HepG2 (cell line): ENCODE results near the gene IL27RA. TPM values are rescaled to one million over a fixed set of nuclear protein-coding genes. Genes with fewer than 3 reads are reported as not detected.

Experiments
- ATAC-seq: fragments of 200-7000 bp; cut with Tn5 transposase; 3 replicates; pipeline ENCODE4 v1.9.1; 2020; ENCODE audit warnings: mild to moderate bottlenecking, moderate library complexity
- BruUV-seq: library from RNA; stranded (reverse); fragments of 400-500 nt; replicated peaks from 2 replicates; lab custom pipeline; 2021; lab: Mats Ljungman, UMichigan
- CTCF ChIA-PET: fragments of 300-600 bp; formaldehyde crosslinking; extraction: SDS; loops from one replicate; lab custom pipeline; 2021; ENCODE audit warnings: low total read pairs, inconsistent platforms, low intra/inter-chr PET ratio; lab: Yijun Ruan, JAX
- POLR2A ChIA-PET: fragments of 350-600 bp; sonication (Branson Sonifier 250); formaldehyde crosslinking; loops from one replicate; lab custom pipeline; 2020; ENCODE audit warnings: antibody characterized with exemption, inconsistent platforms; lab: Yijun Ruan, JAX
- DNase-seq: peaks from one replicate; pipeline ENCODE4 v3.0.0-alpha.2; 2015; ENCODE audit warnings: low spot score
- FAIRE-seq: peaks from 3 replicates; lab custom pipeline; 2011; peaks lifted over from hg19 to GRCh38; lab: Jason Lieb, UNC
- H2AFZ ChIP-seq: one replicate; pipeline ENCODE4 v1.6.1; 2011; ENCODE audit warnings: low read length, inconsistent platforms
- H3K27ac ChIP-seq: fragments of 300-600 bp; 3 replicates; pipeline ENCODE4 v1.8.0; 2011; ENCODE audit warnings: mixed run types, mild to moderate bottlenecking, mixed read lengths, low read length, inconsistent platforms; ENCODE audit not compliant: insufficient read depth; ENCODE audit errors: extremely low read length
- H3K27me3 ChIP-seq, 2 experiments: fragments of 200-600 bp in 1 of 2; 2 replicates in 1 of 2; 3 replicates in 1 of 2; pipeline versions ENCODE4 v1.6.0 to v1.8.0; 2011; ENCODE audit warnings: low read length in 2 of 2, mild to moderate bottlenecking in 2 of 2, moderate library complexity in 2 of 2, inconsistent platforms in 1 of 2; ENCODE audit not compliant: insufficient read depth in 2 of 2, control insufficient read depth in 1 of 2
- H3K36me3 ChIP-seq, 2 experiments: fragments of 200-600 bp in 1 of 2; replicated peaks in 1 of 2; 2 replicates in 1 of 2; 3 replicates in 1 of 2; pipeline versions ENCODE4 v1.5.1 to v1.8.0; 2011; ENCODE audit warnings: low read length in 2 of 2, inconsistent platforms in 1 of 2; ENCODE audit not compliant: insufficient read depth in 2 of 2, control insufficient read depth in 1 of 2
- H3K4me1 ChIP-seq: 2 replicates; pipeline ENCODE4 v1.5.1; 2012; ENCODE audit warnings: low read length, inconsistent platforms; ENCODE audit not compliant: insufficient read depth
- H3K4me2 ChIP-seq: 2 replicates; pipeline ENCODE4 v1.6.0; 2011; ENCODE audit warnings: low read depth, low read length, inconsistent platforms
- H3K4me3 ChIP-seq, 3 experiments: fragments of 200-600 bp in 1 of 3; sonication (generic), shearing (Covaris generic) in 1 of 3; replicated peaks in 1 of 3; 2 replicates each; pipeline ENCODE4 v1.5.1; 2011 to 2016; ENCODE audit warnings: low read length in 3 of 3, inconsistent platforms in 2 of 3, low read depth in 2 of 3, mild to moderate bottlenecking in 2 of 3, control low read depth in 1 of 3, mixed read lengths in 1 of 3; ENCODE audit not compliant: insufficient read depth in 1 of 3
- H3K79me2 ChIP-seq: one replicate; pipeline ENCODE4 v1.6.1; 2011; ENCODE audit warnings: low read length, inconsistent platforms; ENCODE audit not compliant: insufficient read depth
- H3K9ac ChIP-seq: 2 replicates; pipeline ENCODE4 v1.6.0; 2011; ENCODE audit warnings: mild to moderate bottlenecking, low read depth, low read length, inconsistent platforms; ENCODE audit not compliant: insufficient read depth
- H3K9me3 ChIP-seq: 2 replicates; pipeline ENCODE4 v1.5.1; 2012; ENCODE audit warnings: mild to moderate bottlenecking, low read length
- H4K20me1 ChIP-seq: 2 replicates; pipeline ENCODE4 v1.6.0; 2011; ENCODE audit warnings: inconsistent platforms, mild to moderate bottlenecking, low read length, moderate library complexity; ENCODE audit not compliant: insufficient read depth
- AGO2 ChIP-seq: fragments of 200-400 bp; formaldehyde crosslinking; optimal IDR thresholded peaks from 2 replicates; pipeline ENCODE3; 2017; ENCODE audit warnings: mild to moderate bottlenecking, low read depth, low read length, moderate library complexity
- CEBPB ChIP-seq: IDR thresholded peaks from 2 replicates; pipeline ENCODE4 v1.6.1; 2011; ENCODE audit warnings: low read depth, low read length, improper control_type of control experiment, borderline replicate concordance
- CTCF ChIP-seq: sonication (generic); formaldehyde crosslinking; IDR thresholded peaks from 2 replicates; pipeline ENCODE4 v1.5.0; 2020; ENCODE audit warnings: mild to moderate bottlenecking, missing genetic modification reagents, moderate library complexity
- RORA ChIP-seq: sonication (generic); formaldehyde crosslinking; IDR thresholded peaks from 2 replicates; pipeline ENCODE4 v1.5.0; 2020; ENCODE audit warnings: mild to moderate bottlenecking, missing genetic modification reagents, moderate library complexity
- ZBTB33 ChIP-seq: sonication (generic); formaldehyde crosslinking; IDR thresholded peaks from 2 replicates; pipeline ENCODE4 v1.4.0; 2020; ENCODE audit warnings: missing genetic modification reagents
- ZNF878 ChIP-seq: sonication (generic); formaldehyde crosslinking; IDR thresholded peaks from 2 replicates; pipeline ENCODE4 v1.8.1; 2023; ENCODE audit warnings: mild to moderate bottlenecking, missing genetic modification reagents, moderate library complexity
- WGBS: methylation state at CpG from one replicate; pipeline ENCODE4 v1.1.6; 2017; ENCODE audit warnings: low lambda C conversion rate; 5-methylcytosine and 5-hydroxymethylcytosine counted together
- in situ Hi-C: cut with HindIII; loops from 2 replicates; pipeline ENCODE4 v1.10.0; 2017; ENCODE audit warnings: low pct_unique_long_range_greater_than_20kb; ENCODE audit not compliant: extremely low pct_ligation_motif_present
- intact Hi-C: fragments of 100-400 bp; cut with micrococcal nuclease; formaldehyde crosslinking; loops from one replicate; pipeline ENCODE4 v1.10.0; 2022; ENCODE audit not compliant: unreplicated experiment
- polyA plus RNA-seq, 8 experiments: library from polyadenylated mRNA; depleted of rRNA in 3 of 8; stranded (reverse) in 7 of 8; unstranded in 1 of 8; fragments of >200 nt; fragmentation: Illumina TruSeq in 4 of 8; extraction: Trizol in 4 of 8; gene quantifications; 2 replicates each; pipeline versions ENCODE4 v1.2.1 to v1.2.3, GENCODE V29; 2011 to 2016; ENCODE audit warnings: low read depth in 4 of 8, missing spikeins in 1 of 8, mixed read lengths in 1 of 8; ENCODE audit not compliant: insufficient read depth in 1 of 8
- total RNA-seq, 5 experiments: library from RNA; depleted of rRNA; stranded (reverse); fragments of >200 nt; fragmentation: Illumina TruSeq; extraction: Trizol; gene quantifications; 2 replicates each; pipeline ENCODE4 v1.2.3, GENCODE V29; 2016; ENCODE audit warnings: low read depth in 1 of 5

Gene IL27RA
- total and polyA plus RNA-seq, 2 of the 13 experiments (the other 11 are each of a cell fraction or from before 2014, with no cell fraction given), result 3.5 to 8.1 TPM

GRCh38 chr19:13983213-13983889 lies 48.2 kb upstream of the IL27RA start:
- Histone ChIP-seq H3K79me2 (no peaks in the 10 kb centered on the region), H3K27ac (no peak overlapping the region), H3K27me3 (no peaks in the 10 kb centered on the region), H2AFZ (no peak overlapping the region), H4K20me1 (no peaks in the 10 kb centered on the region), H3K9ac (no peak overlapping the region), H3K4me1 (peaks cover 22% of the 10 kb centered on the region), H3K4me2 (no peak overlapping the region), H3K36me3 (peaks cover 5 to 12% of the 10 kb centered on the region in 2 experiments; a peak in 3 of 5 replicates), H3K4me3 (no peak overlapping the region), H3K9me3 (no peaks in the 10 kb centered on the region)
- no peak for ATAC-seq
- ChIA-PET CTCF (no interaction called here), POLR2A (no interaction called here)
- intact Hi-C loops (no loop called here), in situ Hi-C loops (no loop called here)
- no peak for DNase-seq
- WGBS, result 83% methylated on average over 2 of the region's 21 CpGs
- FAIRE-seq, result no peak
- no TSS peak for BruUV-seq
- TF ChIP-seq CTCF (CRISPR knock-in tag), result no peak
- TF ChIP-seq ZNF878, result no peak
- TF ChIP-seq RORA (CRISPR knock-in tag), result no peak
- TF ChIP-seq AGO2, result peak; percentile 5

GRCh38 chr19:13984186-13984585 lies 47.4 kb upstream of the IL27RA start:
- BruUV-seq, result no TSS peak
- H2AFZ ChIP-seq, result no peak overlapping the region
- intact Hi-C loops (no loop called here), in situ Hi-C loops (no loop called here)
- no peak overlapping the region for H3K27ac ChIP-seq
- ATAC-seq (no peak), DNase-seq (no peak), FAIRE-seq (no peak)
- POLR2A ChIA-PET, result no interaction called here
- CTCF ChIA-PET, result no interaction called here
- no peaks in the 10 kb centered on the region for H4K20me1 ChIP-seq
- TF ChIP-seq AGO2, result peak; percentile 23
- TF ChIP-seq ZBTB33 (CRISPR knock-in tag), result peak; percentile 76; the same call in 1 of the 2 replicates
- no peak for TF ChIP-seq CEBPB
- no peaks in the 10 kb centered on the region for H3K79me2 ChIP-seq
- H3K27me3 ChIP-seq, result no peaks in the 10 kb centered on the region
- H3K9ac ChIP-seq, result no peak overlapping the region
- H3K4me1 ChIP-seq, result peaks cover 28% of the 10 kb centered on the region
- no peaks in the 10 kb centered on the region for H3K9me3 ChIP-seq
- peaks cover 6 to 16% of the 10 kb centered on the region in 2 experiments; a peak in 3 of 5 replicates for H3K36me3 ChIP-seq
- no peak overlapping the region for H3K4me3 ChIP-seq
- WGBS, result 86% methylated on average over 6 of the region's 15 CpGs
- no peak overlapping the region for H3K4me2 ChIP-seq
